IMR-90 (cell line): ENCODE results near the gene SLC18A3.

ENCODE experiments used
- POLR2A ChIP-seq: IDR thresholded peaks from 2 replicates; pipeline ENCODE4 v1.6.1; 2012; ENCODE audit warnings: mild to moderate bottlenecking, low read depth, low read length
- SMC3 ChIP-seq: fragments of 150-350 bp; IDR thresholded peaks from 2 replicates; pipeline ENCODE4 v1.6.1; 2016; ENCODE audit warnings: low read depth, mild to moderate bottlenecking, antibody characterized with exemption, low read length, moderate library complexity

- TF ChIP-seq SMC3: no peak
- TF ChIP-seq POLR2A: no peak
Measured at GRCh38 chr10:49647985-49648795, 38.1 kb downstream of the SLC18A3 start.
